NCI-H2107 treated with DMSO at 0.1 percent for 48 hours (cell line): ENCODE results near the gene MAB21L4.

Experiments
- DNase-seq: peaks from one replicate; lab custom pipeline; 2025; ENCODE audit not compliant: unreplicated experiment; lab: John Stamatoyannopoulos, UW

MAB21L4 gene

DNA sequence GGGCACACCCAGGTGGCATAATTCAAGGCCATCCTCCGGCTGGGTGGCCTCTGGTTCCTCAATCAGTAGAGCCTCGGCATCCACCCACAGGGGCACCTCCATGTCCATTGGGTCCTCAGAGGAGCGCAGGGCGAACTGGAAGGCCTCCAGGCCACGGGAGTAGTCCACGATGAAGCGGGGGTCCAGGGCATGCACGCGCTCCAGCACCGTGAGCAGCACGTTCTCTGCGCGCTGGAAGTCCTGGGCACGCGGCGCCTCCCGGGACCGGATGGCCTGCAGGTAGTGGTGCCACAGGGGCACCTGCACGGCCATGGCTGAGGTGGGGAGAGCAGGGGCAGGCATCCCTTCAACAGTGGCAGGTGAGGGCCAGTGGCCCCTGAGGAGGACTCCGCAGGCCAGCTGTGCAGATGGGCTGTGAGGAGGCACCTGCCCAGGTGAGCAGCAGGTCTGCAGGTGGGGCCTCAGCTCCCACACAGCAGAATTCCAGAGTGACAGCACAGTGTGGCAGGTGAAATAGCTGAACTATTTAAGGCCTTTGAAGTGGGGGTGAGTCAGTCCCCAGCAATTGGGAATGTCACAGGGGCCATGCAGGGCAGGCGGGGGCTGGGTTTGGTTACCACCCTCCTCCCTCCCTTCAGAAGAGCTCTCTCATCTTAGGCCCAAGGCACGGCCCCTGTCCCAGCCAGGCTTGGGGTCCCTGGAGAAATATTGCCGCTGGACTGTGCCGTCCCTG is at the start of gene MAB21L4:
Gene MAB21L4 (minus strand): TSS at position 501 of the 733 bp plus-strand sequence. CDS start 159 bp downstream, at position 342.
- no peak for DNase-seq

DNA sequence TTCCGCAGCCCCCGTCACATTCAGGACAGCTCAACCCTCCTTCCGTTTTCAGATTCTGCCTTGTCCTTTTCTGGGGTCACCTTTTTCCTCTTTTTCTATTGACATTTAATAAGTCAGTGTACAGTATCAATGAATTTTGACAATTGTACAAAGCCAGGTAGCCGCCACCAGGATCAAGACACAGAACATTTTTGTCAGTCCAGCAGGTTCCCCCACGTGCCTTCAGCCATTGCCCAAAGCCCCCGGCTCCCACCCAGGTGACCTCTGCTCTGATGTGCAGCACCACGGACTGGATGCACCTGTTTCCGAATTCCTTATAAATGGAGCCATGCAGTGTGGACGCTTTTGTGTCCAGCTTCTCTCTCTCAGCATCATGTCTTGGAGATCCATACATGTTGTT is 40.1 kb upstream of the MAB21L4 start:
- no peak for DNase-seq

DNA sequence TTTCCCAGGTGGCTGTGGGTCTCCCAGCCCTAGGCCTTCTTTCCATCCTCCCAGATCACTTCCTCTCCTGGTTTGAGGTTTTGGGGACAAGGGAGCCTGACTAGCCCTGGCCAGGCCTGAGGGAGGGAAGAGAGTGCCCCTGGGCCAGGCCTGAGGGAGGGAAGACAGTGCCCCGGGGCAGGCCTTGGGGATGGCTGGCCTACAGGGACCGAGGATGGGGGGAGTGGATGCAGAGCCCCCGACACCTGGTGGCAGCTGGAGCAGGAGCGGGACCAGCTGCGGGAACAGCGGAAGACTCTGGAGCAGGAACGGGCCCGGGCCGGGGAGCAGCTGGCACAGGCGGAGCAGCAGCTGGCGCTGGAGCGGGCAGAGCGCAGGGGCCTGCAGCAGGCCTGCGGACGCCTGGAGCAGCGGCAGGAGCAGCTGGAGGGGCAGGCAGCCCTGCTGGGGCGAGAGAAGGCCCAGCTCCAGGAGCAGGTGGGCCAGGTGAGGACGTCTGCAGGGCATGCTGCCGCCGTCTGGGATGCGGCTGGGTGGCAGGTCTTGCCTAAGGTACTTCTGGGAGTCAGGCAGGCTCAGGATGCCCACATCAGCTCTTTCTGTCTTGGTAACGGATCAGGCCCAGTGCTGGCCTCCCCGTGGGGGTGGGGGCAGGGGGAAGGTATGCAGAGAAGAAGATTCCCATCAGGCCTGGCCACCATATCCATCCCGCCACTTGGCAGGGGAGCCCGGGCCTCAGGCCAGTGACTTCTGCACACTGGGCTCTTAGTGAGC is 39.3 kb upstream of the MAB21L4 start:
- DNase-seq = no peak

DNA sequence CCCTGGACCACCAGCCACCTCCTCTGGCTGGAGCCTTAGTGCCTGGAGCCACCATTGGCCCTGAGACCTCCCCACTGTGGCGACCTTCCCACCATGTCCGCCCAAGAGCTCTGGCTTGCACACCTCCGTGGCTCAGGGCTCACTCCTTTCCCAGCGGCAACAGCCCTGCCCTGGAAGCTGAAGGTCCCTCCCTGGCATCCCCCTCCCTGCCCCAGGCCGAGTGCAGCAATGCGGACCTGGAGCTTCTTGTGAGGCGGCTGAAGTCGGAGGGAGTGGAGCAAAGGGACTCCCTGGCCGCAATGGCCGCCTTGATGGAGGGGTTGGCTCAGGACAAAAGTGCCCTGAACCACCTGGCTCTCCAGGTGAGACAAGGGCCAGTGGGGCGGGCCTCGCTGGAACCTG is 38.7 kb upstream of the MAB21L4 start:
- no peak for DNase-seq

DNA sequence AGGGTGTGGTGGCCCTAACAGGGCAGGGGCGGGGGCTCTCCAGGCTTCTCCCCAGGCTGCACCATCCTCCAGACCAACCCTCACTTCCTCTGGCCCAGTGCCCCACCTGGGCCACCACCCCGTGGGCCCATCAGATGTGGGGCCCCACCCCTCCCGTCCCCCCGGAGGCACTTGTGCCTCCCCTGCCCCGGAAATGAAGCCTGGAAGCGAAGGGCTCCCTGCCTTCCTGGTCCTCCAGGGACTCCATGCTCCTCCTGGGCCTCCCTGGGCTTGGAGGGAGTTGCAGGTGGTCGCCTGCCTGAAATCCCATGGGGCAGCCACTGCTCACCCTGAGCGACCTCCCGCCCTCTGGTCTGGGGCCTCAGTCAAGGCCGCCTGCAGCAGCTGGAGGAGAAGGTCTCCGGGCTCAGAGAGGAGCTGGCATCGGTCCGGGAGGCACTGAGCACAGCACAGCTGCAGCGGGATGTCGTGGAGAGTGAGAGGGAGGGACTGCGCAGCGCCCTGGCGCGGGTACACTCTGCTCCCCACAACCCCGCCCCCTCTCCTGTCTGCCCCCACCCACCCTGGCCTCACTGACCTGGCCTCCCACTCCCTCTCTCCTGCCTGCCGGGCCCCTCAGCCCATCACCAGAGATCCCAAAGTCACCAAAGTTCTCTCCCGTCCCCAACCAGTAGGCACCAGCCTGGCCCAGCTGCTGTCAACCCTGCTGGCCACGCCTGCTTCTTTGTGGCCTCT is 38.2 kb upstream of the MAB21L4 start:
- DNase-seq = no peak

DNA sequence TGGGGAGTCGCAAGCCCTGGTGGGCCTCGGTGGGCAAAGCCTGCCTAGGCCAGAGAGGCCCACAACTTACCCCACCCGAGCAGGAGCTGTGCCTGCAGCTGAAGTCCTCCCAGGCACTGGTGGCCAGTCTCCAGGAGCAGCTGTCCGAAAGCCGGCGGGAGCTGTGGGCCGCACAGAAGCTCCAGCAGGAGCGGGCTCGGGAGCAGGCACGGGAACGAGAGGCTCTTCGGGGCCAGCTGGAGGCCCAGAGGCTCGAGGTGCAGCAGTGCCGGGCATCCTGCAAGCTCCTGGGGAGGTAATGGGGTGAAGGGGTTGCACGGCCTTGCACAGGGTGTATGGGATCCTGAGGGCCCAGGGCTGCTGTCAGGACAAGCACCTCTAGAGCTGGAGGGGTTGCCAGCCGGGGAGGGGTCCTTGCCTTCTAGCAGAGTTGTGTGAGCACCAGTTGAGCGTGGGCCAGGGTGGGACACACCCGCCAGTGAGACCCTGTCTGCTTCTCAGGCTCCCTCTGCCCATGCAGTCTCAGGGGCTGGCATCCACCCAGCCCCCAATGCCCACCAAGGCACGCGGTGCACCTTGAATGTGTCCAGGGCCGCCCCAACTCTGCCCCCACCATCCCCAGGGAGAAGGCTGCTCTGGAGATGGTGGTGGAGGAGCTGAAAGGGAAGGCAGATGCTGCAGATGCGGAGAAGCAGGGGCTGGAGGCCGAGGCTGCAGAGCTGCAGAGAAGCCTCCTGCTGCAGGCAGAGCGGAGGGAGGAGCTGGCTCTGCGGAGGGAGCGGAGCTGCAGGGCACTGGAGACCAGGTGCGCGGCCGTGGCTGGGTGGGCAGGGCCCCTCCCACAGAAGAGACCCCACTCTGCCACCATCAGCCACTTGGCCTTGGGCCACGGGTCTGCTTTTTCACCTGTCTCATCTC is 37.4 kb upstream of the MAB21L4 start:
- DNase-seq = no peak

DNA sequence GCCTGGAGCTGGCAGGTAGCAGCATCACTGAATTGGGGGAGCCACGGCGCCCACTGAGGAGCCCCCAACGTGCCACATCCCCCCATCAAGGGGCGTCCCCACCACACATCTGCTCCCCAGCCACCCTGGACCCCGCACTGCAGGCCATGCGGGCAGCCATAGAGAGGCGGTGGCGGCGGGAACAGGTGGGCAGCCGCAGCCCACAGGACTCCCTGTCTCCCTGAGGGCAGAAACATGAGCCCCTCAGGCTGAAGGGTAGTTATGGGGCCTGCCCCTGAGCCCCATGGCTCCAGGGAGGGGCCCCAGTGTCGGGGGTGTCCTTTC is 36.7 kb upstream of the MAB21L4 start:
- DNase-seq = no peak

DNA sequence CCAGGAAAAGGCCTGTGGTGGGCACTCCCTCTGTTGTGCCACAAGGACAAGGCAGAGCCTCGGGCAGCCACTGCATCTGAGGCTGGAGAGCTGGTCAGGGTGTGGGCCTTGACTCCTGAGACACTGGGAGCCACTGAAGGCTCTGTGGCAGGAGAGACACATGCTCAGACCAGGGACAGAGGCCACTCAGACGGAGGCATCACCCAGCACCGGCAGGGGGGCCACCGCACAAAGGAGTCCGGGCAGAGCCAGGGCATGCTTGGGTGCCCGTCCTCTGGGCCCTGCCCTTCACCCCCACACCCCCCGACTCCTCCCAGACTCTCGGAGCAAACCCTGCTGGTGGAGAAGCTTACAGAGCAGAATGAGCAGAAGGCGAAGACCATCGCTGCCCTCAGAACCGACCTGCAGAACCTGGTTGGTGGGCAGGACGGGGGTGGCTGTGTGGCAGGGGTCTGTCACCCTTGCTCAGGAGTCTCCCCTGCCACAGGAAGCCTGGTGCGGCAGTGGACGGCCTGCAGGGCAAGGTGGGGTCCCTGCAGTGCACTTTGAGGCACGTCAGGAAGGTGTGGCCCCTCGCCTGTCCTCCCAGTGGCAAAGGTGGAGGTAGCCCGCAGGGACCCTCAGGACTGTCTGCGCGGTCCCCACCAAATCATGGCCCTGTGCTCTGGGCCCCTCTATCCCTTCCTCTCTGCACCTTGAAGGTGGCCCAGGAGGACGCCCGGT is 36.2 kb upstream of the MAB21L4 start:
- DNase-seq = no peak

DNA sequence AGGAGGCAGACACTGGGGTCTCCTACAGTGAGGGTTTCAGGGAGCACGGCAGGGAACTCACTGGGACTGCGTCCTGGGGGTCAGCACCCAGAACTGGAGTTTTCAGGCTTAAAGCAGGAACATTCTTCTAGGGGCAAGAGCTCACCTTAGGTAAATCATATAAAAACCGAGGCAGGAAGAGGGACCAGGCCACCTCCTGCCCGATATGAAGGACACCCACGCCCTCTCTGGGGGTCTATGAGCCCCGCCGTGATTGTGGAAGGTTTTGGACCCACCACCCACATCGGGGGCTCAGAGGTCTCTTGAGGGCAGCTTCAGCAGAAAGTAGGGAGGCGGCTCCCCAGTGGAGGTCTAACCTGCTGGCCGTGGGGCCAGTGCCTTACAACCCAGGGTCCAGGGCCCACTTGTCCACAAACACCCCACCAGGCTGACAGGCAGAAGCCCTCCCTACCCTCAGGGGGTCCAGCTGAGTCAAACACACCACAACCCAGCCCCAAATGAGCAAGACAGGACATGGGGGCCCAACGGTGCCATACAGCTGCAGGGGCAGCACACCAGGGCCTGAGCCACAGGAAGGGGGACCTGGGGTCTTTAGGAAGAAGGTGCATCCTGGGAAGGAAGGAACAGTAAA is 35.5 kb upstream of the MAB21L4 start:
- DNase-seq = no peak

DNA sequence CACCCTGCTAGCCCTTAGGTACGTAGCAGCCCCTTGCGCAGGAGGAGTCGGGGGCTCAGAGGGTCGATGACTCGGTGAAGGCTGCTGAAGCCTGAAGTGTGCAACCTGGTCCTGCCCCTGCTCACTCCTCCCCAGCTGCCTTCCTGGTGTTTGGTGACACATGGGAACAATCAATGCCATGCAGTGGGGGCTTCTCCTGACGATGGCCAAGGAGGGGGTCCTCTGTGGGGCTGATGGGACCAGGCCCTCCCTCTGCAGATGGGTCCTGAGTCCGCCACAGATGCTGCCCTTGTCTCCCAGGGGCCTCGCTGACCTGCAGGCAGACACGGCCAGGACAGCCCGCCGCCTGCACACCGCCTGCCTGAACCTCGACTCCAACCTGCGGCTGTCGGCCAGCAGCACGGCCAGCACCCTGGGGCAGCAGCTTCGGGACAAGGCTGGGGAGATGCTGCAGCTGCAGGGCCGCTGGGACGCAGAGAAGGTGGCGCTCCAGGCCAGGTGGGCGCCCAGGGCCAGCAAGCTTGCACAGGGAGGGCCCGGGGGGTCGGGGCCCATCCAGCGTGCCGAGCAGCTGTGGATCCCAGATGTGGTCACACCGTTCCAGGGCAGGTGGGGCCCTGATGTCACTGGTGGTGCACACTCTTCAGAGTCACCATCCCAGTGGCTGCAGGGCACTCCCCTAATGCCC is 34.8 kb upstream of the MAB21L4 start:
- DNase-seq = no peak

DNA sequence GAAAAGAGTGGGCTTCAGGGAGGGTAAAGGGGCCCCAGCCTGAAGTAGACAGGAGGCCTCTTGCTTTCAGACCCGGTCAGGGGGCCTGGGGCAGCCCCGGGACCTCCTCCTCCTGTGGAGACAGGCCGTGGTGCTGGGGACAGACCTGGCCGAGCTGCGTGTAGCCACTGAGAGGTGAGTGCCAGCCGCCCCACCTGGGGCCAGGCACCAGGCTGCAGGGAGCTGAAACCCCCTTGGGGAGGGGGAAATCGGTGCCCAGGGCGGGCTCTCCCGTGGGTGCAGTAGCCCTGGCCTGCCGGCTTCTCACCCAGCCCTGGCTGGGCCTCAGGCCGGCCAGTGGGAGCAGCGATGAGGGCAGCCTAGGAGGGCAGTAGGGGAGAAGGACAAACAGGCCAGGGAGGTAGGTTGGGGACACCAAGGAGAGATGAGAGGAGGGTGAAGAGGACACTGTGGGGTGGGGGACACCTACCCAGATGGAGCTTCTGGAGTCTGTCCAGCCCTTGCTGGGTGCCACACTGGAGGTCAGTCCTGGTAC is 34.2 kb upstream of the MAB21L4 start:
- no peak for DNase-seq

DNA sequence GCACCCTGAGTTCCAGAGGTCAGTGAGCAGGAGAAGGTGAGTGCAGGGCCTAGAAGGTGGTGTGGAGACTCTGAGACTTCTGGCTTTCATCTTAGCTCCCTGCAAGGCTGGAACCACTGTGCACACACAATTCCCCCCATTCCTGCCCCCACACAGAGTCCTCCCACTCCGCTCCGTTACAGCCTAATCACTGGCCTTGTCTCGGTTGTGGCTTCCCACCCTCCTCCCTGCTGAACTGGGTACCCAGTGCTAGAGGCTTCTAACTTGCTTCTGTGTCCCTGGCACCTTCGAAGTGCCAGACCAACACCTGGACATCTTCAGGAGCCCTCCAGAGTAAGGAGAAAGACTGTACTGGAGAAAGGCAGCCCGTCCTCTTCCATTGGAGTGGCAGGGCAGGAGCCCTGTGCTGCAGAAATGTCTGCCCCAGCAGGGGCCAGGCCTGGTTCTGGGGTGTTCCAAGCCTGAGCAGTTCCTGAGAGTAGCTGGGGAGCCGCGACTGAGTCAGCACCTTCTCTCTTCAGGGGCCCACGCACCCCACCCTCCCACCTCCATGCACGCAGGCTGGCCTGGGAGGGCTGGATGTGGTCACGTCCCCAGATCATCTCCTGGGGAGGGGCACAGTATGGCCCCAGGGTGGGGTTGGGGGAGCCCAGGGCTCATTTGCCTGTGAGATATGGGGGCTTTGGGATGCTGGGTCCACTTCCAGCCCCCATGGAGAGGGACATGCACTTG is 33.6 kb upstream of the MAB21L4 start:
- DNase-seq = no peak

DNA sequence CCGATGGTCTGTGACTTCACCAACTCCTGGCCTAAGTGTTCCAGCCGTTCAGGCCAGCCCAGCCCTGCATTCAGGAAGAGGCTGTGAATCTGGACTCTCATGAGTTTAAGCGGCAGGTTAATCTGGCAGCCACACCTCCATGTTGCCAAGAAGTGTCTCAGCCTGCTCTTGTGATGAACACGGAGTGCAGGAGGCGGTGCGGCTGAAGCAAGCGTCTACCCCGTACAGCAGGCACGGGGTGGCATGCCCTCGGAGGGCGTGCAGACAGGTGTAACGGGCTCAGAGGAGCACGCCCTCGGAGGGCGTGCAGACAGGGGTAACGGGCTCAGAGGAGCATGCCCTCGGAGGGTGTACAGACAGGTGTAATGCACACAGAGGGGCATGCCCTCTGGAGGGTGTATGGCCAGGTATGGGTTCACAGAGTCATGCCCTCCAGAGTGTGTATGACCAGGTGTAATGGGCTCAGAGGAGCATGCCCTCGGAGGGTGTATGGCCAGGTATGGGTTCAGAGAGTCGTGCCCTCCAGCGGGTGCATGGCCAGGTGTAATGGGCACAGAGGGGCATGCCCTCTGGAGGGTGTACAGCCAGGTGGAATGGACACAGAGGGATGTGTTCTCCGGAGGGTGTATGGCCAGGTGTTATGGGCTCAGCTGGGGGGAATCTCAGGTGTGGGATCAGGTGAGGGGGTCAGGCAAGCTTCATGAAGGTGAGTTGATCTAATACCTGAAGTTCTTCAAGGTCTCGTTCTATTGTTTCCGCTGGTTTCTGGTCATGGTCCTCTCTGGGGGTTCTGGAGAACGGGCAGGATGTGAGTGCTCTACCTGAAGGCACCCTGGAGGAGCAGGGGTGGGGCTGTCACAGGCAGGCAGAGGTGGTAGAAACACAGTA is 32.8 kb upstream of the MAB21L4 start:
- no peak for DNase-seq

DNA sequence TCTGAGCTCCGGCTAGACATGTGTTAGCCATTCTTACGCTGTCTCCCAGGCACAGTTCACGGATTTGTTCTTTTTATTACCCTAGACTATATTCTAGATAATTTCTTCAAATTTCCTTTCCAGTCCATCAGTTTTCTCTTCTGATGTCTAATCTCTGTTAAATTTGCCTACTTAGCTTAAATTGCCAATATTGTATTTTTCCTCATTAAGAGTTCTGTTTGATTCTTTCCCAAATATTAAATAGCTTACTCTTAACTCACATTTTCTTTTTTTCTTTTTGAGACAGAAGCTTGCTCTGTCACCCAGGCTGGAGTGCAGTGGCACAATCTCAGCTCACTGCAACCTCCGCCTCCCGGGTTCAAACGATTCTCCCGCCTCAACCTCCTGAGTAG is 31.4 kb upstream of the MAB21L4 start:
- DNase-seq = no peak

DNA sequence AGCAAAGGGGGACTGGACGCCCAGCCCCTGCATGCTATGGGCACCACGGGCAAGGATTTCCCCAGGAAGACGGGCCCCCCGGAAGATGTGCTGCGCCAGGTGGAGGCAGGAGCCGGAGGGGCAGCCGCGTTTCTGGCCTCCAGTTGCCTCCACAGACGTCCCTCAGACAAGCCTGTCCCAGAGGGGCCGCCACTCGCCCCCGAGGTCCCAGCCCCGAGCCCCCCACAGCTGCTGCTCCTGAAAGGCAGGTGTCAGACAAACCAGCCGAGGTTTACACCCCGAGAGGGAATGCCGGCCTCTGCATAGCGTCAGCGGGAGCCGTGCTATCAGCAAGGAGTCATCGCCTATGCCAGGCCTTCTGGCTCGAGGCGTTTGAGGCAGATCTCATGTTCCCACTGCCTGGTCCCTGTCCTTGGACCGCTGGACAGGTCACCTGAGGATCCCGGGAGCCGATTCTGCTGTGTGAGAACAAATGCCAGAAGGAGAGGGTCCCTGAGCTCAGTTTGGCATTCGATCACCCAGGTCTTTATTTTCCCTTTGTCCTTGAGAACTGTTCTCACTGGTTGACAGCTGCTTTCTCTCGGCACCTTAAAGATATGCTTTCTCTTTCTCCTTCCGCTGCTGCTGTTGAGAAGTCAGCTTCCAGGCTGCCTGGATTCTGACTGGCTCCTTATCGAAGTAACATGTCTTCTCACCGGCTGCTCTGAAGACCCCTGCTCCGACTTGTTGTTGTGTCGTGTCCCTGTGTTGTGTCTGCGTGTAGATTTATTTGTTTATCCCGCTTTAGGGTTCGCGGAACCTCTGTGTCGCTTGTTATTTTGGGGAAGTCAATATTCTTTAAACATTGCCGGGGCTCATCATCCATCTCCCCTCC is 30.8 kb upstream of the MAB21L4 start:
- no peak for DNase-seq
